ENCODE measurements around the gene C13orf46.

- no peak for TF ChIP-seq CTCF (optimal IDR thresholded peaks at IDR 0.05 in 1 of 3, IDR thresholded peaks at IDR 0.05 in 1 of 3, conservative IDR thresholded peaks at IDR 0.05 in 1 of 3; ENCODE audit: extremely low read depth in 1 of 3, insufficient read depth in 2 of 3, low read length in 3 of 3)
- TF ChIP-seq EZH2 (IDR thresholded peaks at IDR 0.05; ENCODE audit: low read length): no peak
Measured at GRCh38 chr13:114000151-114001040, 26.5 kb upstream of the C13orf46 start.
